Activated CD8-positive, alpha-beta T cell treated with anti-CD3 and anti-CD28 coated beads, Interleukin-2, amount 10 ng/mL, durations not matched to agents 7 days and 5 days (primary cell): ENCODE measurements around the gene DOHH. TPM values are rescaled to one million over a fixed set of nuclear protein-coding genes. Genes with fewer than 3 reads are reported as not detected.

Experiments used
- total RNA-seq, 2 experiments: library from RNA; stranded (reverse); gene quantifications; one replicate each; pipeline ENCODE4 v1.2.3, GENCODE V29; 2021

The DOHH gene
- total RNA-seq, 2 experiments from 2014 or later = 14.6 to 16.1 TPM

Other genes with a start within 250 kb of the DOHH start
- gene NFIC, start 134.1 kb downstream of the DOHH start, total RNA-seq = 10 to 100 TPM; 13.4 to 14.0 TPM
- gene SMIM24, start 20.1 kb downstream of the DOHH start, total RNA-seq = 1 to 10 TPM; 2.5 to 3.5 TPM
- not detected for gene SMIM44, start 17.2 kb downstream of the DOHH start, total RNA-seq
- gene FZR1, start 5.6 kb upstream of the DOHH start, total RNA-seq = 10 to 100 TPM; 72.7 to 81.6 TPM
- gene TEKTIP1, start 38.5 kb upstream of the DOHH start, total RNA-seq = 1 to 10 TPM; 8.3 to 9.4 TPM
- gene MFSD12, start 56.9 kb upstream of the DOHH start, total RNA-seq = 10 to 100 TPM; 61.0 to 63.5 TPM
- 10 to 100 TPM; 45.0 to 51.2 TPM for gene HMG20B, start 72.3 kb upstream of the DOHH start, total RNA-seq
- gene GIPC3, start 84.8 kb upstream of the DOHH start, total RNA-seq = under 1 TPM; 0.26 to 0.31 TPM
- 1 to 10 TPM; 2.6 to 2.8 TPM for gene TBXA2R, start 106.2 kb upstream of the DOHH start, total RNA-seq
- gene CACTIN, start 126.1 kb upstream of the DOHH start, total RNA-seq = 10 to 100 TPM; 31.2 to 37.0 TPM
- 10 to 100 TPM; 19.7 to 20.0 TPM for gene PIP5K1C, start 199.8 kb upstream of the DOHH start, total RNA-seq
- 1 to 10 TPM; 1.3 TPM for gene TJP3, start 207.7 kb upstream of the DOHH start, total RNA-seq